Duodenal mucosa (tissue), 2 donors: ENCODE measurements around the gene CLCNKB.

Experiments used
- H3K27ac ChIP-seq: one replicate; pipeline ENCODE4 v1.7.0; 2013; ENCODE audit warnings: low read depth, low read length
- H3K27me3 ChIP-seq, 2 donors: one replicate each; pipeline ENCODE4 v1.7.0; 2013; ENCODE audit warnings: low read length in 2 of 2, control low read depth in 1 of 2; ENCODE audit not compliant: insufficient read depth in 2 of 2, control insufficient read depth in 1 of 2
- H3K36me3 ChIP-seq, 2 donors: one replicate each; pipeline ENCODE4 v1.7.0; 2013; ENCODE audit warnings: low read length in 2 of 2, control low read depth in 1 of 2; ENCODE audit not compliant: insufficient read depth in 2 of 2, control insufficient read depth in 1 of 2
- H3K4me1 ChIP-seq, 2 donors: one replicate each; pipeline ENCODE4 v1.7.0; 2013; ENCODE audit warnings: low read length in 2 of 2, control low read depth in 1 of 2; ENCODE audit not compliant: insufficient read depth in 2 of 2, control insufficient read depth in 1 of 2
- H3K4me3 ChIP-seq, 2 donors: one replicate each; pipeline ENCODE4 v1.7.0; 2013; ENCODE audit warnings: low read length in 2 of 2, low read depth in 1 of 2
- H3K9ac ChIP-seq, 2 donors: one replicate each; pipeline ENCODE4 v1.7.0; 2013; ENCODE audit warnings: low read length in 2 of 2, low read depth in 1 of 2
- H3K9me3 ChIP-seq, 2 donors: one replicate each; pipeline ENCODE4 v1.7.0; 2013; ENCODE audit warnings: low read length in 2 of 2, control low read depth in 1 of 2; ENCODE audit not compliant: control insufficient read depth in 1 of 2

Gene CLCNKB

DNA sequence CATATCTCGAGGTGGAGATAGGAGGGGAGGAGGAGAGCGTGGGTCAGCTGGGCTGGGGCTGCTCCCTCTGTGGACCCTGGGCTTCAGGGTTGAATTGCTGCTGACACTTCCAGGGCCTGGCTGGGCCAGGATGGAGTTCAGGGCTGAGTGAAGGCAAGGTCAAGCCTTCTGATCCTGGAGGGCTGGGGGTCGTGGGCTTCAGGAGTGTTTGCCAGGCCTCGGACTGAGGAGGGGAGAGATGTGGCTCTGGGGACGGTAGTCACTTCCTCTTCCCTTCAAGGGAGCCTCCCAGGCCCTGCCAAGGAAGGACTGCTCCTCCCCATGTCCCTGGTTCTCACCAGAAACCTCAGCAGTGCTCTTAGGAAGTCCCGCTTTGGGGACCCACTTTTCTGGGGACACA is 41.9 kb downstream of the CLCNKB start:
- H3K4me3 ChIP-seq, result no peak overlapping the region
- H3K27me3 ChIP-seq, result no peaks in the 10 kb centered on the region
- no peak overlapping the region for H3K9ac ChIP-seq
- H3K9me3 ChIP-seq, result no peaks in the 10 kb centered on the region
- no peak overlapping the region for H3K27ac ChIP-seq
- H3K4me1 ChIP-seq, result peaks cover 7 to 9% of the 10 kb centered on the region in 2 donors
- H3K36me3 ChIP-seq, result no peaks in the 10 kb centered on the region

DNA sequence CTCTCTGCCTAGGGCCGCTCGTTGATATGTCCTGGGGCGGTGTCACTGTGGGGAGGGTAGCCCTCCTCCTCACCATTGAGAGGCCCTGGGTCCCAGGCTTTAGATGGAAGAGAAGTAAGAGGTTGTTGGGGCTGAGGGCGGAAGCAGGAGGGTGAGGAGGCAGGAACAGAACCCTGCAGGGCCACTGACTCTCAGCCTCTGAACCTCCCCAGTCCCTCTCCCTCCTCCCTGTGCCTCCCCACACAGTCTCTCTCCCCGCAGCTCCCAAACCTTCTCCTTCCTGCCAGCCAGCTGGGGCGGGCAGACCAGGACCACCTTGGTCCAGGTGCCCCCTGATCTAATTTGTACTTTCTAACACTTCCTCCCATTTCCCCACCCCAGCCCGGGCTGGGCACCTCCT is 44.2 kb downstream of the CLCNKB start:
- H3K9me3 ChIP-seq, result no peaks in the 10 kb centered on the region
- H3K27me3 ChIP-seq, result no peaks in the 10 kb centered on the region
- peaks cover 6 to 7% of the 10 kb centered on the region in 2 donors for H3K4me1 ChIP-seq
- no peak overlapping the region for H3K4me3 ChIP-seq
- H3K9ac ChIP-seq, result no peak overlapping the region
- H3K27ac ChIP-seq, result no peak overlapping the region
- no peaks in the 10 kb centered on the region for H3K36me3 ChIP-seq

DNA sequence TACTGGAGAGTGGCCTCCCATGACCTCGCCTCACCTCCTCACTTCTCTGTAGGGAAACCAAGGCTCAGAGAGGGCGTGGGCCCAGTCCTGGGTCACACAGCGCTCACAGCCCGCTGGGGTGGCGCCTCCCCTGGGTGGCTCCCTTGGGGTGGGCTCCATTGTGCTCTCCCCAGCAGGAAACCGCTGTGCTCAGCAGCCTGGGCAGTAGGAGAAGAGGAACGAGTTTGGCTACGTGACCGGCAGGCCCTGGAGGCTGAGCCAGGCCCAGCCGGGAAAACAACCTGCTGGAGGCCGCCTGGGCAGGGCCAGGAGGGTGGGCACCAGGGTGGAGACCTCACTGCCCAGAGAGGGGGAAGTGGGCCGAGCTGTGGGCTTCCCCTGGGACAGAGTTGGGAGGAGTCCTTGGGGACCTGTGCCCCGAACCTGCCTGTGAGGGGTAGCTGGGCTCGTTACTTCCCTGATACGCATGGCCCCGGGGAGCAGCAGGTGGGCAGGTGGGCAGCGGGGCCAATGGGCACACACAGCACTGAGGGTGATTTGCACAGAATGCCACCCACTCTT is 44.8 kb downstream of the CLCNKB start:
- Histone ChIP-seq H3K36me3 (no peaks in the 10 kb centered on the region), H3K27ac (no peak overlapping the region), H3K9ac (no peak overlapping the region), H3K9me3 (no peaks in the 10 kb centered on the region), H3K4me1 (peaks cover 0 to 3% of the 10 kb centered on the region in 2 donors), H3K27me3 (no peaks in the 10 kb centered on the region), H3K4me3 (no peak overlapping the region)

DNA sequence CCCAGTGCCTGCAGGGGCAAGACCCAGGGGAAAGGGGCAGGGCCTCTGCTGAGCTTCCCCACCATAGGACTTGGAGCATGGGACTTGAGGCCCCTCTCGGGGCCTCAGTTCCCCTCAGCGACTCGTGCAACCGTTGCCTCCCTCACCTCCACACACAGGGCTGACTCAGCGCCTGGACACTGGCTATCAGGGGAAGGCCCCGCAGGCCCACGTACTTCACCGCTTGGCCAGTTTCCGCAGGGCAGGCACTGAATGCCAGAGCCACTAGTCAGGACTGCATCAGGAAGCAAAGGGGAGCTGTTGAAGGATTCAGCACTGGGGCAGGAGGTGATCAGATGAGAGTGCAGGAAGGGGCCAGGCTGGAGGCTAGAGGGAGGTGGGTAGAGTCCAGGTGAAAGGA is 45.4 kb downstream of the CLCNKB start:
- Histone ChIP-seq H3K4me3 (no peak overlapping the region), H3K27me3 (no peaks in the 10 kb centered on the region), H3K9me3 (no peaks in the 10 kb centered on the region), H3K4me1 (no peaks in the 10 kb centered on the region), H3K36me3 (no peaks in the 10 kb centered on the region), H3K27ac (no peak overlapping the region), H3K9ac (no peak overlapping the region)

DNA sequence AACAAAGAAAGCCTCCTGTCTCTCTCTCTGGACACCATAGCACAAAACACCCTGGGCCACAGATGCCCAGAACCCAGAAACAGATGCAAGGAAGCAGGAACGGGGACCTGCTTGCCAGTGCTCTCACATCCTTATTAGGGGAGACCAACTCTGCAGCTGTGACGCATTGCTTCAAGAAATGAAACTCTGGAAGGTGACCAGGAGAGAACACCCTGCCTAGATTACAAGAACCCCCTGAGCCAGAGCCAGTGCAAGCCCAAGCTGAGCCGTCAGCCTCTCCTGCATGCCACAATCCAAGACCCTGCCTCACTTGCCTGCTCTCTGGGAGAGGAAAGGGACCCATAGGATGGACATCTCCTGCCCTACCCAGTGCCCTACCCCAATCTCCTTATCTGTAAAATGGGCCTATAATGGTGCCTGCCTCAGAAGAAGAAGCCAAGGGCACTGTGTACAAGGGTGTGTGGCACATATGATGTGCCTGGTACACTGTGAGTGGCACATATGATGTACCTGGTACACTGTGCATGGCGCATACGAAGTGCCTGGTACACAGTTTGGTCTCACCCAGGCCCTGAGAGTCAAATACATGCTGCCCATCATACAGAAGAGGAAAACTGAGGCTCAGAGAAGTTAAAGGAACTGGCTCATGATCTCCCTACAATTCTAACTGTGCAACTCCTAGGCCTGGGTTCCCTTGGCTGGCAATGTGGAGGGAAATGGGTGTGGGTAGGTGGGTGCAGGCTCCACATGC is 46.7 kb downstream of the CLCNKB start:
- Histone ChIP-seq H3K36me3 (no peaks in the 10 kb centered on the region), H3K4me3 (no peak overlapping the region), H3K27me3 (no peaks in the 10 kb centered on the region), H3K9me3 (no peaks in the 10 kb centered on the region), H3K9ac (no peak overlapping the region), H3K4me1 (no peaks in the 10 kb centered on the region), H3K27ac (no peak overlapping the region)

- H3K36me3 ChIP-seq, result no peaks in the 10 kb centered on the region
- peaks cover 0 to under 1% of the 10 kb centered on the region in 2 donors for H3K27me3 ChIP-seq
- no peaks in the 10 kb centered on the region for H3K4me1 ChIP-seq
- no peak overlapping the region for H3K4me3 ChIP-seq
- H3K9me3 ChIP-seq, result no peaks in the 10 kb centered on the region
- no peak overlapping the region for H3K9ac ChIP-seq
- H3K27ac ChIP-seq, result no peak overlapping the region
Measured at GRCh38 chr1:16091296-16091695, 47.7 kb downstream of the CLCNKB start.

DNA sequence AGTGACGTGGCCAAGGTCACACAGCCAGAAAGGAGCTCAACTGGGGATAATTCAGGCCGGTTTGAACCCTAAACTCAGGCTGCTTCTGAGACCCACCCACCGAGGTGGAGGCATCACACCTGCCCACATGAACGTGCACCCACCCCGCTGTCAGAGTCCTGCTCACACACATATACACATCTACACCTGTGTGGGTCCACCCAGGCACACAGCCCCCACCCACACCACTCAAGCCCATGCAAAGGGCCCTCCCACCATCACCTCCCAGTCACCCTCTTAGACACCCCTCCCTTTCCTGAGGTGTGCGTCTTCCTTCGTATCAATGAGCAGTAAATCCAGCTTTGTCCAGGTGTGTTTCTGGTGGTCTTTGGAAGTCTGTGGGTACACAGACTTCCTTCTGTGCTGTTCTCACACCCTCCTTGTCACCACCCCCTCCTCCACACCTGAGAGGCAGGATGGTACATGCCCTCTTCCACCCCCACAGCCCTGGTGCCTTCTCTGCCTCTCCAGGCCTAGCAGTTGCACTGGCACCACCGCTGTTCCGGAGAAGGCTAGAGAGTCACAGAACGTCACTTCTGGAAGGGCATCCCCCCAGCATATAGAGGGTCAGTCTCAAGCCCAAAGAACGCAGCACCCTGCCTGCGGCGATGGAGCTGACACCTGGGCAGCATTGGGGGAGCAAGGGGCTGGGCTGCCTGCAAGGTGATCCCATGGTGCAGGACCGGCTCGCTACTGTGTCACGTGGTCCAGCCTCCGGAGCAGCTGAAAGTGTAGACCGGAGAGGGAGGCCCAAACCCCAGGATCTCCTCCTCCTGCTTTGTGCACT is 48.7 kb downstream of the CLCNKB start:
- H3K4me1 ChIP-seq, result no peaks in the 10 kb centered on the region
- H3K27me3 ChIP-seq, result peaks cover 0 to 4% of the 10 kb centered on the region in 2 donors
- H3K36me3 ChIP-seq, result no peaks in the 10 kb centered on the region
- no peak overlapping the region for H3K9ac ChIP-seq
- no peak overlapping the region for H3K27ac ChIP-seq
- no peaks in the 10 kb centered on the region for H3K9me3 ChIP-seq
- no peak overlapping the region for H3K4me3 ChIP-seq

DNA sequence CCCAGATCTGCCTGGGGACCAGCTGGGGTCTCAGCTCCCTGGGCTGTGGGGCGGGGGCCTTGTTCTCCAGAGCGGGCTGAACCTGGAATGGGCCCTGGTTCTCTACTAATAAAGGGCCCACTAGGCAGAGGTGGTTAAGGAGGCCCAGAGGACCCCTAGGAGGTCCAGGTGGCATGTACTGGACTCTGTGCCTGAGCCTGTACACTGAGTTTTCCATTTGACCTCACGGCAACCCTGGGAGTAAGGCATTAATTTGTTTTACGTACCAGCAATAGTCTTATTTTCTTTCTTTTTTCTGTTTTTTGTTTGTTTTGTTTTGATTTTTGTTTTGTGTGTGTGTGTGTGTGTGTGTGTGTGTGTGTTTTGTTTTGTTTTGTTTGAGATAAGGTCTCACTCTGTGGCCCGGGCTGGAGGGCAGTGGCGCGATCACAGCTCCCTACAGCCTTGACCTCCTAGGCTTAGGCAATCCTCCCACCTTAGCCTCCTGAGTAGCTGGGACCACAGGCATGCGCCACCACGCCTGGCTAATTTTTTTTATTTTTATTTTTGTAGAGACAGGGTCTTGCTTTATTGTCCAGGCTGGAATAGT is 49.4 kb downstream of the CLCNKB start:
- Histone ChIP-seq H3K36me3 (no peaks in the 10 kb centered on the region), H3K27me3 (peaks cover 0 to 4% of the 10 kb centered on the region in 2 donors), H3K27ac (no peak overlapping the region), H3K9ac (no peak overlapping the region), H3K4me3 (no peak overlapping the region), H3K4me1 (no peaks in the 10 kb centered on the region), H3K9me3 (no peaks in the 10 kb centered on the region)

DNA sequence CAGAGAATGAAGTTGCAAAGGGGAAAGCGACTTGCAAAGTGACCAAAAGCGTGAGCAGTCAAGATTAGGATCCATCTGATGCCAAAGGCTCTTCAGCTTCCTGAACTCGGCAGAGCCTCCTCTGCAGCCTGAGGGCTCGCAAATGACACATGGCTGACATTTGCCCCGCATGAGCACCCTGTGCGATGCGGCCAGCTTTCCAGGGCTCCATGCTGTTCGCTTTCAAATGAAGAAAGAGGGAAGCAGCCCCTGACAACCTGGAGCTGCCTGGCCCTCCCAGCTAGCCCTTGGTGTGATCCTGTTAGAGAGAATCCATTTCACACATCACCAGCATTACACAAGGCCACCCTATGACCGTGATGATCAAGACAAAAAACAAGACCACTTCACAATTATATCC is 50.0 kb downstream of the CLCNKB start:
- Histone ChIP-seq H3K4me1 (no peaks in the 10 kb centered on the region), H3K27me3 (peaks cover 0 to 4% of the 10 kb centered on the region in 2 donors), H3K9me3 (no peaks in the 10 kb centered on the region), H3K27ac (no peak overlapping the region), H3K4me3 (no peak overlapping the region), H3K9ac (no peak overlapping the region), H3K36me3 (no peaks in the 10 kb centered on the region)
